ENCODE results near the gene CNTN4.
A peak's percentile ranks its signal among the peaks of the same experiment; 100 is the strongest.

CNTN4 gene

DNA sequence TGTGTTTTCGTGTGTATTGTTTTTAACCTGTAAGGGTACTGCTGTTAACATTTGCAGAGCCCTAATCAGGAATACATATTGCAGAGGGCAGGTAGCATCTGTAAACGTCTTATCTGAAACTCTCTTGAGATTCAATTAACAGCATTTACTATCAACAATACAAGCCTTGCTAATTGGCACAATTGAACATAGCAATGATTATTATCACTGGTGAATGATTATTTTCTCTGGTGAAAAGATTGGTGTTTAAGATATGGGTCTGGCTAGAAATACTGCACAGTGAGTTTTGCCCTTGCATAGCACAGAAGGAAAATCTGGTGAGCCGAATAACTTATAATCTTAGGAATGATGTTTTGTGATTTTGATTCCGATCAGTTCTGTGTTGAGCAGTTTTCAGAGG, 5.9 kb upstream of the CNTN4 start:
- H3K4me3 ChIP-seq, result no peak overlapping the region
- TF ChIP-seq, protein P1, sequence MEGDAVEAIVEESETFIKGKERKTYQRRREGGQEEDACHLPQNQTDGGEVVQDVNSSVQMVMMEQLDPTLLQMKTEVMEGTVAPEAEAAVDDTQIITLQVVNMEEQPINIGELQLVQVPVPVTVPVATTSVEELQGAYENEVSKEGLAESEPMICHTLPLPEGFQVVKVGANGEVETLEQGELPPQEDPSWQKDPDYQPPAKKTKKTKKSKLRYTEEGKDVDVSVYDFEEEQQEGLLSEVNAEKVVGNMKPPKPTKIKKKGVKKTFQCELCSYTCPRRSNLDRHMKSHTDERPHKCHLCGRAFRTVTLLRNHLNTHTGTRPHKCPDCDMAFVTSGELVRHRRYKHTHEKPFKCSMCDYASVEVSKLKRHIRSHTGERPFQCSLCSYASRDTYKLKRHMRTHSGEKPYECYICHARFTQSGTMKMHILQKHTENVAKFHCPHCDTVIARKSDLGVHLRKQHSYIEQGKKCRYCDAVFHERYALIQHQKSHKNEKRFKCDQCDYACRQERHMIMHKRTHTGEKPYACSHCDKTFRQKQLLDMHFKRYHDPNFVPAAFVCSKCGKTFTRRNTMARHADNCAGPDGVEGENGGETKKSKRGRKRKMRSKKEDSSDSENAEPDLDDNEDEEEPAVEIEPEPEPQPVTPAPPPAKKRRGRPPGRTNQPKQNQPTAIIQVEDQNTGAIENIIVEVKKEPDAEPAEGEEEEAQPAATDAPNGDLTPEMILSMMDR (IDR thresholded peaks at IDR 0.05), result no peak
- no peak for DNase-seq (ENCODE audit: low spot score)

DNA sequence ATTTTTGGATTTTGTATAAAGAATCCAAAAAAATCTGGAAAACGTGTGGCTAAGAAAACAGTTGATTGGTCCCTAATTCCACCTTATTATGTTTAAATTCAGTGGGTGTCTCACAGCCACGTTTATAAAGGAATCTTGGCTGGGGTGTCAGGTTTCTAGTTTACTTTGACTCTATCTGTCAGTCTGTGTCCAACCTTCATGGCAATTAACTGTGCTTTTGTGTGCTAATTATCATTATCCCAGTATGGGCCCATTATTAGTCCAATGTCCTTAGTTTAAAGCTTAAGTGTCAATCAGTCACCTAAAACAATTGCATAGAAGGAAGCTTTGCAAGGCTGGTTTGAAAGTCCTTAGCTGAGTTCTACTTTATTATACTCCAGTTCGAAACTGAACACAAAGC, 3.7 kb upstream of the CNTN4 start:
- Histone ChIP-seq H3K27ac (no peak overlapping the region), H3K4me3 (no peak overlapping the region)
- DNase-seq (ENCODE audit: low spot score), result no peak
- TF ChIP-seq, protein P1 (IDR thresholded peaks at IDR 0.05), result no peak

More for the DNA sequence above, 5.9 kb upstream of the CNTN4 start:
- no peak overlapping the region for H3K27ac ChIP-seq

DNA sequence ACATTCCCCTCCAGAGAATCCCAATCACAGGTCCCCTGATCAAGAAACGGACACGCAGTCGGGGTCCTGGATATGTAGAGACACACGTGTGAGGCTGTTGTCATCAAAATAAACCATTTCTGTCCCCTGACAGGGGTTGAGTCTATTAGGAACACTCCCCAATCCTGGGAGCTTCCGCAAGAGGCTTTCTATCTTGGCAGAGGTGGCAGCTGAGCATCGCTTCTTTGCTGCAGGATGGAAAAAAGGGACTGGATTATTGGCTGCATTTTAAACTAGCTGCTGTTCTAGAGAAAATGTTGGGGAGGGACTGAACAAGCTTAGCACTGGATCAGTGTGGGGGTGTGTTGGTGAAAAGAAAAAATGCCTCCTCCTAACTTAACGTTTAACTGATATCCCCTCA, 2.5 kb upstream of the CNTN4 start:
- no peak for DNase-seq (ENCODE audit: low spot score)
- peak overlapping the region; percentile 56 for H3K4me3 ChIP-seq

DNA sequence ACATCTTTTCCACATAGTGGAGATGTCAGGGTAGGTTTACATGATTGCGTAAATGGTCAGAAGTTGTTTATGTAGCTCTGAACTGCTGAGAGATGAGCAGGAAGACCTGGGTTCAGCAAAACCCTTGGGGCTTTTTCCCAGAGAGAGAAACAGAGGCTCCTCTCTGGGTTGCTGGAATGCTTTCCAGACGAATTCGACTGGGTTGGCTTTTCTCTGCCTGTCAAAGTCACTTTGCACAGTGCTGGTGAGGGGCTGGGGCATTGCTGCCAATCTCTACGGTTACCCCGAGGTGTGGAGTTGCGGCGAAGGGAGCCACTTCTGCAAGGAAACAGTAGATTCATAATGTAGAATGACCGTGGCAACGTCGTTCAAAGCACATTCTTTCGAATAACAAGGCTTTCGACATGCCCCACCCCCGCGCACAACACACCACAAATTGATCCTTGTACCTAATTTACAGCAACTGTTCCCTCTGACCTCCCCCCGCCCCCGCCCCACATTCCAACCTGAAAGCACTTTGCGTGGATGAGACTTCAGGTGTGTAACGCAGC, 950 bp upstream of the CNTN4 start:
- Histone ChIP-seq H3K27ac (peak overlapping the region; percentile 78 to 82), H3K4me3 (peak overlapping the region; percentile 73)
- TF ChIP-seq, protein P1 (IDR thresholded peaks at IDR 0.05), result no peak
- DNase-seq (ENCODE audit: low spot score), result no peak

More for the DNA sequence above, 2.5 kb upstream of the CNTN4 start:
- TF ChIP-seq, protein P1 (IDR thresholded peaks at IDR 0.05), result no peak
- H3K27ac ChIP-seq, result no peak overlapping the region

DNA sequence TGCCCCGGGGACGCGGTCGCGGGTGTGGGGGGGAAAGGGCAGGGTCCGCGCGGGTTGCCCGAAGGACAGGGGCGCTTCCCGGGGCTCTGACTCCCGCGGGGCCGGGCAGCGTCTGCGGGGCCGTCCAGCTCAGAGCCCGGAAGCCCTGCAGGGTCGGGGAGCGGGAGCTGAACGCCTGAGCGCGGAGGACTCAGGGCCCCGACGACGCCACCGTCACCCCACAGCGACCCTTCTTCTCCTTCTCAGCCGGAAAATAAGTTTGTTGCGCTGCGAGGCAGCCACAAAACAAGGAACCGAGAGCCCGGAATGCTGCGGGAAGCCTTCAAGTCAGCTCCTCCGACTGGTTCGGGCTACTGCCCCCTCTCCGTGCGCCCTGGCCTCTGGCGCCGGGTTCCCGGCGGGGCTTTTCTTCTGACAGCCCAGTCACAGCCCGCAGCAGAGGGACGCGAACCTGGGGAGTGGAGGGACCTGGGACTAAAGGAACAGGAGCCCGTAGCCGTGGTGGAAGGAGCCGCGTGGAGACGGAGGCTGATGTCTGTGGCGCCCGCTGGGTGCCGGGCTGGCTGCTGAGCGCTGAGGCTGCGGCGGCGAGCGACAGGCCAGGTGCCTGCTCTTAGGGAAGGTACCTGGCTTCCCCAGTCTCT, 484 bp downstream of the CNTN4 start:
- H3K27ac ChIP-seq, result peak overlapping the region; percentile 78 to 82
- no peak for DNase-seq (ENCODE audit: low spot score)
- H3K4me3 ChIP-seq, result peak overlapping the region; percentile 73
- TF ChIP-seq, protein P1 (IDR thresholded peaks at IDR 0.05), result no peak

DNA sequence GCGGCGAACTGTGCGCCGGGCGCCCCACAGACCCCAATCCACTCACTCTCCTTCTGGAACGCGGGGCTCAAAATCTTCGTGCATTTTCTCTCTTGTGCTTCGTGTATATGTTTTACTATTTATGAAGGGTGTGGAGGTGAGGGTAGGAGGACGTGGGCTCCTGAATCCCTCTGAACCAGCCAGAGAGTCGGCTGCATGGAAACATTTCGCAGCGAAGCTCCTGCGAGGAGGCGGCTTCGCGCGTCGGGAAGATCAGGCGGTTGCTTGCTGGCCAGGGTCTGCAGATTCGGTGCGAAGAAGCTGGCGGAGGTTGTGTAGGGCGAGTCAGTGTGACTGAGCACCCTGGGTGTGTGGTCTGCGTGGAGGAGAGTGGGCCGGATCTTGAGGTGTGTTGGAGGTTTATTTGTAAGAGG, 1.1 kb downstream of the CNTN4 start:
- DNase-seq (ENCODE audit: low spot score), result no peak
- Histone ChIP-seq H3K4me3 (peak overlapping the region; percentile 73), H3K27ac (peak overlapping the region in 1 of 2 donors; percentile 78)
- TF ChIP-seq, protein P1 (IDR thresholded peaks at IDR 0.05), result no peak

DNA sequence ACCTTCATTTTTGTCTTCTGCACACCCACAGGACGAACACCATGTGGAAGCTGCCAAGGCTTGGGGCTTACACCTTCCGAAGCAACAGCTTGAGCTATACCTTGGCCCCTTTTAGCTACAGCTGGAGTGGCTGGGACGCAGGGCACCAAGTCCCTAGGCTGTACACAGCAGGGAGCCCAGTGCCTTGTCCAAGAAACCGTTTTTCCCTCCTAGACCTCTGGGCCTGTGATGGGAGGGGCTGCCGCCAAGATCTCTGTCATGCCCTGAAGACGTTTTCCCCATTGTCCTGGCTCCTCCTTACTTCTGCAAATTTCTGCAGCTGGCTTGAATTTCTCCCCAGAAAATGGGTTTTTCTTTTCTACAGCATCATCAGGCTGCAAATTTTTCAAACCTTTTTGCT, 7.8 kb downstream of the CNTN4 start:
- DNase-seq (ENCODE audit: low spot score), result no peak
- TF ChIP-seq, protein P1 (IDR thresholded peaks at IDR 0.05), result no peak
- Histone ChIP-seq H3K4me3 (no peak overlapping the region), H3K27ac (no peak overlapping the region)

Measured in coronary artery (tissue), 2 donors.